PFSK-1 (cell line): ENCODE measurements around the gene CDCA7L.

Source experiments
- FOXP2 ChIP-seq: optimal IDR thresholded peaks from 2 replicates; pipeline ENCODE3; 2011; ENCODE audit warnings: borderline replicate concordance, control low read depth, inconsistent platforms; ENCODE audit not compliant: insufficient read depth; ENCODE audit errors: extremely low read length, extremely low read depth
- POLR2AphosphoS5 ChIP-seq: IDR thresholded peaks from 2 replicates; pipeline ENCODE4 v1.6.1; 2012; ENCODE audit warnings: low read depth, mild to moderate bottlenecking, control low read depth, low read length, moderate library complexity
- REST ChIP-seq, 2 experiments: IDR thresholded peaks; 2 replicates each; pipeline versions ENCODE4 v1.6.1 to v1.8.0; 2011 to 2012; ENCODE audit warnings: low read depth in 2 of 2, low read length in 2 of 2, control low read depth in 1 of 2, inconsistent platforms in 1 of 2, mild to moderate bottlenecking in 1 of 2, moderate library complexity in 1 of 2; ENCODE audit not compliant: insufficient read depth in 1 of 2
- SIN3A ChIP-seq: IDR thresholded peaks from 2 replicates; pipeline ENCODE4 v1.6.1; 2012; ENCODE audit warnings: mild to moderate bottlenecking, low read length, moderate library complexity, borderline replicate concordance; ENCODE audit not compliant: insufficient read depth
- TAF1 ChIP-seq: IDR thresholded peaks from 2 replicates; pipeline ENCODE4 v1.6.1; 2012; ENCODE audit warnings: low read length, control low read depth, borderline replicate concordance; ENCODE audit not compliant: insufficient read depth

Gene CDCA7L

DNA sequence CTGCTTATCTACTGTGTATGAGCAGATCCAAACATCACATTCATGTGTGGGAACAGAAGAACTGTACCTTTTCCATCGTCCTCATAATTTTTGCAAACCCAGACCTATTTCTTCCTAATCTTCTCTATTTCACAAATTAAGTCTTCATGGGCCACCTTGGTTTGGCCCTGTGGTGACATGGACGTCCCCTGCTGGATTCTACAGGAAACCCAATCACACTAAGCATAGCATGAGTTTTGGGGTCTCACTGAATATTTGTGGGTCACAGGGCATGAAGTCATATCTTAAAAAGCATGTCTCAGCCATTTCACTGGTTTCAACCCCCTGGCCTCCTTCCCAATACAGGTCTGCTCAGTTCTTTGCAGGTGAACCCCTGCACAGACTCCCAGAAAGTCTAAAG is 35.8 kb upstream of the CDCA7L start:
- TF ChIP-seq REST (IDR thresholded peaks at IDR 0.05; ENCODE audit: insufficient read depth in 1 of 2, low read depth in 2 of 2, low read length in 2 of 2) (no peak), POLR2AphosphoS5 (no peak), TAF1 (no peak)

DNA sequence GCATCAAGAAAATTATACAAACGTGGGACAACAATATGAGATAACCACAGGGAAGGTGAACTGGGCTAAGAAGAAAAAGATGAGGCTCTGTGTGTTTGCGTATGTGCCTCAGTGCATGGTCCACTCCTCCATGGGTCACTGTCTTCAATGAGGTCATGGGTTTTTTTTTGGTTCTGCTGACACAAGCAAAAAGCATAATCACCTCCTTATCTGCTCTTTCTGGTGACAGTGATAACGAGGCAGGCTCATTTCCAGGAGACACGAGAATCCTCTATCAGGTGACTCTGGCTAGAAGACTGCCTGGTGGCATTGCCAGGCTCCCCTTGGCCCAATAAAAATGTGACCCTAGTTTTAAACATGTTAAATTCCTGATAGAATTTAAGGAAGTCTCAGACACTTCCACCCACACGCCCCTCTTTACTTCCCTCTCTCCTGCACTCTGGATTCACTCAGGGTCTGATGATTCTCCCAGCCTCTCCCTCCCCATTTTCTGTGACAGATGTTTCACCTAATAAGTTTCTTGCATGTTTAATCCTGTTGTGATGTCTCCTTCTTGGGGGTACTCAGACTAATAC is 35.3 kb upstream of the CDCA7L start:
- no peak for TF ChIP-seq POLR2AphosphoS5
- TF ChIP-seq REST (IDR thresholded peaks at IDR 0.05; ENCODE audit: insufficient read depth in 1 of 2, low read depth in 2 of 2, low read length in 2 of 2), result no peak
- TF ChIP-seq SIN3A, result no peak
- TF ChIP-seq FOXP2, result no peak
- TF ChIP-seq TAF1, result no peak

DNA sequence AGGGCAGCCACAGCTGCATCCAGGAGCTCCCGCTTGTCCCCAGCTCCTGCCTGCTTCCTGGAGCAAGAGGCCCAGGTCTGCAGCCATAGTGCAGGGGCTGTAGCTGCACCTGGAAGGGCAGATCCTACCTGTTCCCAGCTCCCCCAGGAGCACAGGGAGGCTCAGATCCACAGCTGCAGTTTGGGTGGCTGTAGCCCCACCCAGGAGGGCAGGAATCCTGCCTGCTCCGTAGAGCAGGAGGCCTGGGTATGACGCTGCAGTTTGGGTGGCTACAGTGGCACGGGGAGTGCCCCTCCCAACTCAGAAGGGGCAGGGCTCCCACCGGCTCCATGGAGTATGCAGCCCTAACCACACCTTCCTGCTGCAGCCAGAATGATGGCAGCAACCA is 26.7 kb upstream of the CDCA7L start:
- TF ChIP-seq REST (IDR thresholded peaks at IDR 0.05; ENCODE audit: insufficient read depth in 1 of 2, low read depth in 2 of 2, low read length in 2 of 2) (no peak), TAF1 (no peak), SIN3A (no peak), FOXP2 (no peak), POLR2AphosphoS5 (no peak)

GRCh38 chr7:21971780-21972396 is 26.2 kb upstream of the CDCA7L start:
- TF ChIP-seq REST (IDR thresholded peaks at IDR 0.05; ENCODE audit: insufficient read depth in 1 of 2, low read depth in 2 of 2, low read length in 2 of 2) (no peak), TAF1 (no peak), FOXP2 (no peak)

DNA sequence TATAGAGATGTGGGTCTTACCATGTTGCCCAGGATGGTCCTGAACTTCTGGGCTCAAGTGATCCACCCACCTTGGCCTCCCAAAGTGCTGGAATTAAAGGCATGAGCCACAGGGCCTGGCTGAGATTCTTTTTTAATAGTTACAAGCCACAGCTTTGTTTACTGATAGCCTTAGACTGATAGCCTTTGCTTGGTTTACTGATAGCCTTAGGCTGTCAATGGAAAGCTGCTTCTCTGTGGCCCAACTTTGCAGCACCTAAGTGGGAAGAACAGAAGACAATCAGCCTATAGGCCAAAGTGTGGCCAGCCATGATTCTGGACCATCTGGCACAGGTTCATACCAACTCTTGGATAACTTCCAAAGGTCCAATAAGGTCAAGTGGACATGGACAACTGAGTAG is 24.1 kb upstream of the CDCA7L start:
- TF ChIP-seq POLR2AphosphoS5 (no peak), SIN3A (no peak), FOXP2 (no peak), TAF1 (no peak), REST (IDR thresholded peaks at IDR 0.05; ENCODE audit: insufficient read depth in 1 of 2, low read depth in 2 of 2, low read length in 2 of 2) (no peak)
